ENCODE results near the gene GPRC5D.

Gene GPRC5D

GRCh38 chr12:12979731-12980259 lies 27.8 kb upstream of the GPRC5D start:
- DNase-seq (ENCODE audit: low spot score), result no peak

- no peak for DNase-seq (ENCODE audit: low spot score)
These were observed 27.2 kb upstream of the GPRC5D start for GRCh38 chr12:12979126-12979525.

- DNase-seq (ENCODE audit: low spot score), result no peak
These were observed 25.3 kb upstream of the GPRC5D start for GRCh38 chr12:12977231-12977630.

- DNase-seq (ENCODE audit: low spot score), result no peak
These were observed 24.4 kb upstream of the GPRC5D start for GRCh38 chr12:12976366-12976765.

GRCh38 chr12:12975322-12976077 lies 23.5 kb upstream of the GPRC5D start:
- no peak for DNase-seq (ENCODE audit: low spot score)

- no peak for DNase-seq (ENCODE audit: low spot score)
These were observed 22.2 kb upstream of the GPRC5D start for GRCh38 chr12:12974211-12974610.

GRCh38 chr12:12973019-12973418 lies 21.0 kb upstream of the GPRC5D start:
- no peak for DNase-seq (ENCODE audit: low spot score)

GRCh38 chr12:12965836-12966235 lies 13.9 kb upstream of the GPRC5D start:
- DNase-seq (ENCODE audit: low spot score), result no peak

GRCh38 chr12:12964255-12964654 lies 12.3 kb upstream of the GPRC5D start:
- DNase-seq (ENCODE audit: low spot score), result no peak

- DNase-seq (ENCODE audit: low spot score), result no peak
These were observed 8.8 kb upstream of the GPRC5D start for GRCh38 chr12:12960639-12961209.

- DNase-seq (ENCODE audit: low spot score), result no peak
These were observed 6.9 kb upstream of the GPRC5D start for GRCh38 chr12:12958886-12959285.

GRCh38 chr12:12954878-12955625 lies 3.1 kb upstream of the GPRC5D start:
- DNase-seq (ENCODE audit: low spot score), result no peak

- DNase-seq (ENCODE audit: low spot score), result no peak
These were observed 2.4 kb upstream of the GPRC5D start for GRCh38 chr12:12954356-12954755.

GRCh38 chr12:12951504-12951903 lies 466 bp downstream of the GPRC5D start:
- DNase-seq (ENCODE audit: low spot score), result no peak

GRCh38 chr12:12947902-12948301 lies 4.1 kb downstream of the GPRC5D start:
- DNase-seq (ENCODE audit: low spot score), result no peak

GRCh38 chr12:12946686-12947355 lies 5.1 kb downstream of the GPRC5D start:
- no peak for DNase-seq (ENCODE audit: low spot score)

- no peak for DNase-seq (ENCODE audit: low spot score)
These were observed 6.4 kb downstream of the GPRC5D start for GRCh38 chr12:12945591-12945990.

- no peak for DNase-seq (ENCODE audit: low spot score)
These were observed 8.2 kb downstream of the GPRC5D start for GRCh38 chr12:12943586-12944260.

- no peak for DNase-seq (ENCODE audit: low spot score)
These were observed 10.3 kb downstream of the GPRC5D start for GRCh38 chr12:12941450-12942350.

- DNase-seq (ENCODE audit: low spot score), result no peak
These were observed 12.1 kb downstream of the GPRC5D start for GRCh38 chr12:12939888-12940287.

- DNase-seq (ENCODE audit: low spot score), result no peak
These were observed 13.4 kb downstream of the GPRC5D start for GRCh38 chr12:12938541-12938940.
